Prostate gland (tissue), 2 donors: ENCODE results near the gene CELF4.

ENCODE experiments used
- POLR2A ChIP-seq: fragments of 450-650 bp; IDR thresholded peaks from one replicate; pipeline ENCODE4 v1.6.1; 2016; ENCODE audit warnings: antibody characterized with exemption, mild to moderate bottlenecking
- TF ChIP-seq, protein P1 (sequence below), 4 experiments: fragments of 200-600 bp in 2 of 4; fragments of 450-650 bp in 2 of 4; sonication (generic) in 2 of 4; IDR thresholded peaks; 1 replicate in 3 of 4; 2 replicates in 1 of 4; pipeline ENCODE4 v1.5.1; 2016 to 2019; ENCODE audit warnings: antibody characterized with exemption in 4 of 4, mild to moderate bottlenecking in 2 of 4, moderate library complexity in 2 of 4

GRCh38 chr18:37309861-37310260 lies 255.7 kb downstream of the CELF4 start:
- TF ChIP-seq, protein P1, sequence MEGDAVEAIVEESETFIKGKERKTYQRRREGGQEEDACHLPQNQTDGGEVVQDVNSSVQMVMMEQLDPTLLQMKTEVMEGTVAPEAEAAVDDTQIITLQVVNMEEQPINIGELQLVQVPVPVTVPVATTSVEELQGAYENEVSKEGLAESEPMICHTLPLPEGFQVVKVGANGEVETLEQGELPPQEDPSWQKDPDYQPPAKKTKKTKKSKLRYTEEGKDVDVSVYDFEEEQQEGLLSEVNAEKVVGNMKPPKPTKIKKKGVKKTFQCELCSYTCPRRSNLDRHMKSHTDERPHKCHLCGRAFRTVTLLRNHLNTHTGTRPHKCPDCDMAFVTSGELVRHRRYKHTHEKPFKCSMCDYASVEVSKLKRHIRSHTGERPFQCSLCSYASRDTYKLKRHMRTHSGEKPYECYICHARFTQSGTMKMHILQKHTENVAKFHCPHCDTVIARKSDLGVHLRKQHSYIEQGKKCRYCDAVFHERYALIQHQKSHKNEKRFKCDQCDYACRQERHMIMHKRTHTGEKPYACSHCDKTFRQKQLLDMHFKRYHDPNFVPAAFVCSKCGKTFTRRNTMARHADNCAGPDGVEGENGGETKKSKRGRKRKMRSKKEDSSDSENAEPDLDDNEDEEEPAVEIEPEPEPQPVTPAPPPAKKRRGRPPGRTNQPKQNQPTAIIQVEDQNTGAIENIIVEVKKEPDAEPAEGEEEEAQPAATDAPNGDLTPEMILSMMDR (IDR thresholded peaks at IDR 0.05): no peak
- no peak for TF ChIP-seq POLR2A
